Adrenal gland (tissue), 12 donors: Measurements from ENCODE around the gene ZBTB2. TPM values are rescaled to one million over a fixed set of nuclear protein-coding genes. Genes with fewer than 3 reads are reported as not detected.

Experiments used
- DNase-seq, 7 donors: peaks; one replicate each; pipeline ENCODE4 v3.0.0-alpha.2; 2019 to 2020
- H3K27ac ChIP-seq, 5 donors: fragments of 200-600 bp; sonication (generic) in 4 of 5; 1 replicate in 3 of 5; 2 replicates in 2 of 5; pipeline versions ENCODE4 v1.5.1 to v1.8.0; 2016 to 2020; ENCODE audit warnings: mild to moderate bottlenecking in 1 of 5
- H3K27me3 ChIP-seq: fragments of 200-600 bp; 2 replicates; pipeline ENCODE4 v1.8.0; 2021
- H3K36me3 ChIP-seq, 2 donors: fragments of 200-600 bp; replicated peaks in 1 of 2; 1 replicate in 1 of 2; 2 replicates in 1 of 2; pipeline versions ENCODE4 v1.5.1 to v1.8.0; 2018 to 2022
- H3K4me1 ChIP-seq, 2 donors: fragments of 200-600 bp; replicated peaks in 1 of 2; 1 replicate in 1 of 2; 2 replicates in 1 of 2; pipeline versions ENCODE4 v1.5.1 to v1.8.0; 2018 to 2021
- H3K4me3 ChIP-seq, 4 donors: fragments of 200-600 bp; sonication (generic) in 3 of 4; one replicate each; pipeline ENCODE4 v1.5.1; 2016 to 2018
- H3K9me3 ChIP-seq, 3 donors: fragments of 200-600 bp; sonication (generic) in 1 of 3; replicated peaks in 1 of 3; 1 replicate in 2 of 3; 2 replicates in 1 of 3; pipeline versions ENCODE4 v1.5.1 to v1.8.0; 2016 to 2021
- POLR2A ChIP-seq, 2 donors: fragments of 450-650 bp; IDR thresholded peaks; one replicate each; pipeline ENCODE4 v1.6.1; 2017; ENCODE audit warnings: antibody characterized with exemption in 2 of 2, mild to moderate bottlenecking in 2 of 2, moderate library complexity in 1 of 2
- WGBS, 4 donors: extraction: QIAGEN DNeasy Blood & Tissue Kit in 2 of 4; methylation state at CpG; one replicate each; pipeline versions ENCODE4 v1.1.5 to v1.1.7; 2013 to 2017; 5-methylcytosine and 5-hydroxymethylcytosine counted together
- intact Hi-C, 2 donors: fragments of 100-400 bp; cut with DNase I; formaldehyde crosslinking; loops; one replicate each; pipeline versions ENCODE4 v1.14.1 to v1.15.0; 2022 to 2023
- polyA plus RNA-seq, 3 donors: library from polyadenylated mRNA; stranded (reverse); fragments of 200-250 nt in 2 of 3; fragments of 350-450 nt in 1 of 3; fragmentation: Illumina TruSeq in 1 of 3; extraction: RNeasy Lipid Tissue Mini Kit (QIAGEN cat#74804) in 1 of 3; gene quantifications; one replicate each; pipeline ENCODE4 v1.2.3, GENCODE V29; 2013 to 2014
- total RNA-seq, 9 donors: library from RNA; depleted of rRNA in 4 of 9; stranded (reverse); fragments of >200 nt in 4 of 9; fragments of 120-200 nt in 1 of 9; fragmentation: NEBNext Ultra II Directional in 1 of 9; extraction: Animal tissue kit (Norgen Biotek cat#: 25700) in 1 of 9; gene quantifications; one replicate each; pipeline versions ENCODE4 v1.1.0 to v1.2.4, GENCODE V29; 2013 to 2023
- TF ChIP-seq, protein P1 (sequence below), 6 experiments: fragments of 450-650 bp in 4 of 6; fragments of 200-600 bp in 2 of 6; sonication (generic) in 1 of 6; IDR thresholded peaks; 1 replicate in 5 of 6; 2 replicates in 1 of 6; pipeline versions ENCODE4 v1.5.1 to v1.8.0; 2016 to 2021; ENCODE audit warnings: antibody characterized with exemption in 6 of 6, mild to moderate bottlenecking in 2 of 6, moderate library complexity in 1 of 6
- donor health status: healthy with polysubstance abuse.
- donor health status: Bipolar disorder and iron deficiency.
- donor health status: DM: yes; HTN: yes; CAD: no.
- donor health status: DM: no; HTN: no; CAD: no.
- donor health status: DM: no; HTN: no; CAD: no.
- donor health status: DM: yes; HTN: yes; CAD: no.

ZBTB2 gene
- total and polyA plus RNA-seq, 12 donors, result 4.9 to 11.3 (median 8.6) TPM

GRCh38 chr6:151340219-151340978 is 51.0 kb downstream of the ZBTB2 start:
- Histone ChIP-seq H3K4me1 (no peaks in the 10 kb centered on the region), H3K36me3 (no peaks in the 10 kb centered on the region), H3K4me3 (no peak overlapping the region), H3K27me3 (no peaks in the 10 kb centered on the region), H3K27ac (no peak overlapping the region), H3K9me3 (no peaks in the 10 kb centered on the region)
- TF ChIP-seq POLR2A (IDR thresholded peaks at IDR 0.05), result no peak
- TF ChIP-seq, protein P1, sequence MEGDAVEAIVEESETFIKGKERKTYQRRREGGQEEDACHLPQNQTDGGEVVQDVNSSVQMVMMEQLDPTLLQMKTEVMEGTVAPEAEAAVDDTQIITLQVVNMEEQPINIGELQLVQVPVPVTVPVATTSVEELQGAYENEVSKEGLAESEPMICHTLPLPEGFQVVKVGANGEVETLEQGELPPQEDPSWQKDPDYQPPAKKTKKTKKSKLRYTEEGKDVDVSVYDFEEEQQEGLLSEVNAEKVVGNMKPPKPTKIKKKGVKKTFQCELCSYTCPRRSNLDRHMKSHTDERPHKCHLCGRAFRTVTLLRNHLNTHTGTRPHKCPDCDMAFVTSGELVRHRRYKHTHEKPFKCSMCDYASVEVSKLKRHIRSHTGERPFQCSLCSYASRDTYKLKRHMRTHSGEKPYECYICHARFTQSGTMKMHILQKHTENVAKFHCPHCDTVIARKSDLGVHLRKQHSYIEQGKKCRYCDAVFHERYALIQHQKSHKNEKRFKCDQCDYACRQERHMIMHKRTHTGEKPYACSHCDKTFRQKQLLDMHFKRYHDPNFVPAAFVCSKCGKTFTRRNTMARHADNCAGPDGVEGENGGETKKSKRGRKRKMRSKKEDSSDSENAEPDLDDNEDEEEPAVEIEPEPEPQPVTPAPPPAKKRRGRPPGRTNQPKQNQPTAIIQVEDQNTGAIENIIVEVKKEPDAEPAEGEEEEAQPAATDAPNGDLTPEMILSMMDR (IDR thresholded peaks at IDR 0.05), result no peak
- intact Hi-C loops, result no loop called here
- DNase-seq, result no peak
- WGBS, 4 donors, result 79 to 90% (median 81%) methylated on average over 15 of the region's 15 CpGs

GRCh38 chr6:151339369-151339768 is 52.0 kb downstream of the ZBTB2 start:
- TF ChIP-seq, protein P1 (IDR thresholded peaks at IDR 0.05), result no peak
- no peak for TF ChIP-seq POLR2A (IDR thresholded peaks at IDR 0.05)
- H3K9me3 ChIP-seq, result no peaks in the 10 kb centered on the region
- H3K27ac ChIP-seq, result no peak overlapping the region
- no peaks in the 10 kb centered on the region for H3K4me1 ChIP-seq
- no peak for DNase-seq
- intact Hi-C loops, result loop anchor here in 1 of 2 donors (5.0 kb wide), 1 partner anchor 327 kb away; no protein-coding TSS in a partner anchor
- H3K36me3 ChIP-seq, result no peaks in the 10 kb centered on the region
- 64 to 84% (median 78%) methylated on average over 4 of the region's 4 CpGs for WGBS, 4 donors
- no peaks in the 10 kb centered on the region for H3K27me3 ChIP-seq
- no peak overlapping the region for H3K4me3 ChIP-seq

DNA sequence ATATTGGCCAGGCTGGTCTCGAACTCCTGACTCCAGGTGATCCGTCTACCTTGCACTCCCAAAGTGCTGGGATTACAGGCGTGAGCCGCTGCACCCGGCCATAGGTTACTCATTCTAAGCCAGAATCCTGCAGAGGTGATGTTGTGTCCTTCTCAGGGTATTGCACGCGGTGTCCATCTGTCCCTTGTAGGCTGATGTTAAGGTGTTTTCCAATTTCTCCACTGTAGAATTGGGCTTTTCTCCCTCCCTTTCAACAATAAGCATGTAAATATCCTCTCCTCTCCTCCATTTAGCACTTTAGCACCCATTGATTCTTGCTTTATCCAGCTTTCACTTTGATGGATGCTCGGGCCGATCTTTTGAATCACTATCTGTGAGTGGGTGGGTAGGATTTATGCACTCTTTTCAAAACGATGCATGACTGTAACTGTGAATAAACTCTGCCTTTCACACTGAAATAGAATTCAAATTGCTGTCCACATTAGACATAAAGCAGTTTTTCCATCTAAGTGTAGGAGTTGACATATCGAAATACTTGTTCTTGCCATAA is 52.6 kb downstream of the ZBTB2 start:
- WGBS, 4 donors, result 78 to 87% (median 81%) methylated on average over 11 of the region's 11 CpGs
- DNase-seq, result no peak
- no peak for TF ChIP-seq POLR2A (IDR thresholded peaks at IDR 0.05)
- TF ChIP-seq, protein P1 (IDR thresholded peaks at IDR 0.05), result no peak
- Histone ChIP-seq H3K27me3 (no peaks in the 10 kb centered on the region), H3K9me3 (no peaks in the 10 kb centered on the region), H3K36me3 (no peaks in the 10 kb centered on the region), H3K27ac (no peak overlapping the region), H3K4me1 (no peaks in the 10 kb centered on the region), H3K4me3 (no peak overlapping the region)
- intact Hi-C loops, result loop anchor here in 1 of 2 donors (5.0 kb wide), 1 partner anchor 326 kb away; no protein-coding TSS in a partner anchor

- TF ChIP-seq POLR2A (IDR thresholded peaks at IDR 0.05), result no peak
- TF ChIP-seq, protein P1 (IDR thresholded peaks at IDR 0.05), result no peak
- Histone ChIP-seq H3K36me3 (no peaks in the 10 kb centered on the region), H3K27me3 (no peaks in the 10 kb centered on the region), H3K9me3 (no peaks in the 10 kb centered on the region), H3K4me3 (no peak overlapping the region), H3K4me1 (no peaks in the 10 kb centered on the region), H3K27ac (no peak overlapping the region)
- no peak for DNase-seq
- intact Hi-C loops, result loop anchor here (2.0 to 5.0 kb wide), 2 partner anchors 324 to 443 kb away; no protein-coding TSS in a partner anchor
Observed at GRCh38 chr6:151335930-151336329, 55.4 kb downstream of the ZBTB2 start.
